Limb (tissue), 2 donors: Measurements from ENCODE around the gene ZNF429.
A peak's percentile ranks its signal among the peaks of the same experiment; 100 is the strongest.
"Not testable (repeated sequence)": the region's sequence is repeated elsewhere in the genome, so short reads cannot be mapped to it uniquely, and the experiment has no call there.

Source experiments
- DNase-seq, 2 donors: peaks; one replicate each; pipeline ENCODE4 v3.0.0-alpha.2; 2016; ENCODE audit errors: extremely low spot score in 2 of 2

The ZNF429 gene

GRCh38 chr19:21505459-21506451, at the start of gene ZNF429:
Gene ZNF429 (plus strand): TSS chr19:21505602. CDS start chr19:21505772, 170 bp downstream.
- DNase-seq, result peak; percentile 93 to 95

GRCh38 chr19:21460686-21461085, 44.7 kb upstream of the ZNF429 start:
- DNase-seq, result no peak

GRCh38 chr19:21462540-21462939, 42.9 kb upstream of the ZNF429 start:
- no peak for DNase-seq

- peak; percentile 61 to 65 for DNase-seq
These were observed 41.8 kb upstream of the ZNF429 start for GRCh38 chr19:21463449-21464105.

GRCh38 chr19:21466627-21467026, 38.8 kb upstream of the ZNF429 start:
- DNase-seq, result no peak

GRCh38 chr19:21468791-21469190, 36.6 kb upstream of the ZNF429 start:
- no peak for DNase-seq

GRCh38 chr19:21472507-21472906, 32.9 kb upstream of the ZNF429 start:
- no peak for DNase-seq

- peak; percentile 87 to 90 for DNase-seq
These were observed 30.7 kb upstream of the ZNF429 start for GRCh38 chr19:21474671-21475181.

GRCh38 chr19:21482361-21482760, 23.0 kb upstream of the ZNF429 start:
- not testable (repeated sequence) for DNase-seq

GRCh38 chr19:21482863-21483276, 22.5 kb upstream of the ZNF429 start:
- DNase-seq, result no peak

- no peak for DNase-seq
These were observed 21.7 kb upstream of the ZNF429 start for GRCh38 chr19:21483589-21484170.

GRCh38 chr19:21484631-21485030, 20.8 kb upstream of the ZNF429 start:
- DNase-seq, result no peak

GRCh38 chr19:21485926-21486325, 19.5 kb upstream of the ZNF429 start:
- DNase-seq, result no peak

GRCh38 chr19:21487969-21488368, 17.4 kb upstream of the ZNF429 start:
- no peak for DNase-seq

- no peak for DNase-seq
These were observed 14.3 kb upstream of the ZNF429 start for GRCh38 chr19:21491146-21491545.

GRCh38 chr19:21492947-21493906, 12.2 kb upstream of the ZNF429 start:
- no peak for DNase-seq

GRCh38 chr19:21496876-21497275, 8.5 kb upstream of the ZNF429 start:
- no peak for DNase-seq

GRCh38 chr19:21498651-21499050, 6.8 kb upstream of the ZNF429 start:
- no peak for DNase-seq

- no peak for DNase-seq
These were observed 2.8 kb downstream of the ZNF429 start for GRCh38 chr19:21508198-21508597.

- not testable (repeated sequence) for DNase-seq
These were observed 5.7 kb downstream of the ZNF429 start for GRCh38 chr19:21511058-21511457.

GRCh38 chr19:21512609-21513008, 7.2 kb downstream of the ZNF429 start:
- not testable (repeated sequence) for DNase-seq
